Astrocyte of the hippocampus (primary cell): ENCODE data around the gene DNAH10.

ENCODE experiments used
- DNase-seq: peaks from one replicate; pipeline ENCODE4 v3.0.0; 2011; ENCODE audit warnings: low read depth, low spot score

The DNAH10 gene

GRCh38 chr12:123933214-123933613, 171.1 kb downstream of the DNAH10 start:
- DNase-seq, result no peak

- DNase-seq, result no peak
Measured at GRCh38 chr12:123934016-123934620, 172.0 kb downstream of the DNAH10 start.

- DNase-seq, result no peak
Measured at GRCh38 chr12:123934829-123935228, 172.7 kb downstream of the DNAH10 start.

- DNase-seq, result no peak
Measured at GRCh38 chr12:123935956-123936355, 173.9 kb downstream of the DNAH10 start.

- DNase-seq, result no peak
Measured at GRCh38 chr12:123936471-123936870, 174.4 kb downstream of the DNAH10 start.

- no peak for DNase-seq
Measured at GRCh38 chr12:123936956-123937706, 175.0 kb downstream of the DNAH10 start.

GRCh38 chr12:123937707-123938591, 175.8 kb downstream of the DNAH10 start:
- DNase-seq, result peak; percentile 55

- no peak for DNase-seq
Measured at GRCh38 chr12:123938679-123939480, 176.8 kb downstream of the DNAH10 start.

GRCh38 chr12:123939716-123940626, 177.9 kb downstream of the DNAH10 start:
- no peak for DNase-seq

- no peak for DNase-seq
Measured at GRCh38 chr12:123940627-123940966, 178.5 kb downstream of the DNAH10 start.

GRCh38 chr12:123941000-123941399, 178.9 kb downstream of the DNAH10 start:
- no peak for DNase-seq

GRCh38 chr12:123941624-123942237, 179.6 kb downstream of the DNAH10 start:
- DNase-seq, result no peak

- peak; percentile 71 for DNase-seq
Measured at GRCh38 chr12:123942238-123942653, 180.1 kb downstream of the DNAH10 start.

GRCh38 chr12:123942911-123943648, 181.0 kb downstream of the DNAH10 start:
- DNase-seq, result no peak

GRCh38 chr12:123943816-123944215, 181.7 kb downstream of the DNAH10 start:
- DNase-seq, result no peak

GRCh38 chr12:123944696-123945095, 182.6 kb downstream of the DNAH10 start:
- DNase-seq, result no peak

GRCh38 chr12:123945287-123946151, 183.4 kb downstream of the DNAH10 start:
- DNase-seq, result no peak

- no peak for DNase-seq
Measured at GRCh38 chr12:123946152-123946515, 184.0 kb downstream of the DNAH10 start.
